Activated CD4-positive, alpha-beta T cell treated with anti-CD3 and anti-CD28 coated beads, Interleukin-2, amount 10 ng/mL, durations not matched to agents 7 days and 5 days (primary cell): Measurements from ENCODE around the gene CBY3. TPM values are rescaled to one million over a fixed set of nuclear protein-coding genes. Genes with fewer than 3 reads are reported as not detected.

Source experiments
- CTCF ChIA-PET: fragments of 350-600 bp; sonication (Branson Sonifier 250); formaldehyde crosslinking; loops from one replicate; lab custom pipeline; 2021; ENCODE audit warnings: antibody characterized with exemption; lab: Charles Lee
- POLR2A ChIA-PET: fragments of 350-600 bp; sonication (Branson Sonifier 250); formaldehyde crosslinking; loops from one replicate; lab custom pipeline; 2021; ENCODE audit warnings: antibody characterized with exemption; lab: Charles Lee
- DNase-seq: peaks from one replicate; pipeline ENCODE4 v3.0.0-alpha.2; 2020
- H3K27ac Mint-ChIP-seq: one replicate; pipeline ENCODE4 v1.8.0; 2021; ENCODE audit warnings: mild to moderate bottlenecking, moderate library complexity, mixed read lengths
- H3K27me3 Mint-ChIP-seq: one replicate; pipeline ENCODE4 v1.8.0; 2021; ENCODE audit warnings: mixed read lengths
- H3K36me3 Mint-ChIP-seq: one replicate; pipeline ENCODE4 v1.8.0; 2021; ENCODE audit warnings: low read depth, mixed read lengths
- H3K4me1 Mint-ChIP-seq: one replicate; pipeline ENCODE4 v1.8.0; 2021; ENCODE audit warnings: mixed read lengths
- H3K4me3 Mint-ChIP-seq: one replicate; pipeline ENCODE4 v1.8.0; 2021; ENCODE audit warnings: mild to moderate bottlenecking, moderate library complexity, mixed read lengths
- H3K9me3 Mint-ChIP-seq: one replicate; pipeline ENCODE4 v1.8.0; 2021; ENCODE audit warnings: mixed read lengths
- total RNA-seq, 2 experiments: library from RNA; stranded (reverse); gene quantifications; one replicate each; pipeline ENCODE4 v1.2.3, GENCODE V29; 2021

Gene CBY3
- under 1 TPM; 0.35 to 0.44 TPM for total RNA-seq

DNA sequence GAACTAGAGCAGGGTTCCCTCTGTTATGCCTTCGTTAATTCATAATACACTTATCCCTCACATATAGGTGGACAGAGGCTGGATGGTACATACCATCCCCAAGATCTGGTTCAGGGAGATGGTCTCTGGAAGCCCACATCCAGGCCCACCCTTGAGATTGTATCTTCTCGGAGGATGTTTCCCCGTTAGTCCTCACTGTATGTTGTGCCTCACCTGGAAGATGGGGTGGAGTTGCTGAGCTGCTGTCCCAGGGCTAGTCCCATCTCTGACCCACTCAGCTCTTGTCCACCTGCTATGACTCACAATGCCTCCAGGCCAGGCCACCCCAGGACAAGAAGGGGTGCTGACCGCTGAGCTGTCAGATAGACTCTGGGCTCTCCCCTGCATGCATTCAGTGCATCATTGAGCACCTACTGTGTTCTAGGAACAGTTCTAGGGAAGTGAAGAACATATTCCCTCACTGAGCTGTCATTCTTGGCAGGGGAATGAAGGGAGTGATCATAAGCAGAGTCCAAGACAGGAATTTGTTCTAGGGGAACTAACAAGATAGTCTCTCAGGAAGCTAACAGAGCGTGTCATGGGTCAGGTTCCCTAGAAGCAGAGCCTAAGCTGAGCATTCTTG, at the start of gene CBY3:
CBY3 (minus strand) TSS at position 255 of the 622 bp plus-strand sequence; CDS start at position 139, 116 bp downstream.
- no peaks in the 10 kb centered on the region for H3K27me3 Mint-ChIP-seq
- peaks cover 35% of the 10 kb centered on the region for H3K4me1 Mint-ChIP-seq
- peak within 1 kb of the TSS; percentile 80 for H3K27ac Mint-ChIP-seq
- H3K9me3 Mint-ChIP-seq: no peaks in the 10 kb centered on the region
- peaks cover 22% of the 10 kb centered on the region for H3K36me3 Mint-ChIP-seq
- DNase-seq: no peak
- CTCF ChIA-PET: interaction anchor here (0.6 to 5.1 kb wide), 4 partner anchors 10 to 24 kb away, joined by 3 to 31 read pairs (median 15); no protein-coding TSS in a partner anchor
- POLR2A ChIA-PET: interaction anchor here (0.6 kb wide), 1 partner anchor 24 kb away, joined by 4 read pairs; no protein-coding TSS in a partner anchor
- H3K4me3 Mint-ChIP-seq: peak within 1 kb of the TSS; percentile 35

DNA sequence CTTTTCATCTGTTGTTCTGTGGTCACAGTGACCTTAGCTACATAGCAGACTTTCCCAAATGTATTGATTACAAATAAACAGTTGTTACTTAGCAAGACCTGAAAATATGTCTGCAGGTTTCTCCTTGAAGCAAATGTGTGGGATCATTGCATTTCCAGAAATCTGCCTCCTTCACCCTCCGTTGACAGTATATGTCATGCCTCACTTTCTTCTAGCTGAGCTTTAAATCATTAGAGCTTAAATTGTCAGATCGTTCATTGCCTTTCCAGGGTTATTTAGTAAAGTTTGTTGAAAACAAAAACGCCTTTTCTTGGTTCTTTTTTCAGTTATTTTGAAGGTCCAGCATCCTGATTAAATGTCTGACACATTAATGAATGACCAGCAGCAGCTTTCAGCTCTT, 49.5 kb upstream of the CBY3 start:
- Mint-ChIP-seq H3K9me3 (no peaks in the 10 kb centered on the region), H3K36me3 (peaks cover 46% of the 10 kb centered on the region), H3K27me3 (no peaks in the 10 kb centered on the region), H3K4me1 (peaks cover 25% of the 10 kb centered on the region), H3K27ac (peak overlapping the region; percentile 67), H3K4me3 (no peak overlapping the region)
- no peak for DNase-seq
- CTCF ChIA-PET: interaction anchor here (0.8 to 2.1 kb wide), 2 partner anchors 10 to 24 kb away, joined by 3 to 7 read pairs; no protein-coding TSS in a partner anchor
- POLR2A ChIA-PET: no interaction called here

DNA sequence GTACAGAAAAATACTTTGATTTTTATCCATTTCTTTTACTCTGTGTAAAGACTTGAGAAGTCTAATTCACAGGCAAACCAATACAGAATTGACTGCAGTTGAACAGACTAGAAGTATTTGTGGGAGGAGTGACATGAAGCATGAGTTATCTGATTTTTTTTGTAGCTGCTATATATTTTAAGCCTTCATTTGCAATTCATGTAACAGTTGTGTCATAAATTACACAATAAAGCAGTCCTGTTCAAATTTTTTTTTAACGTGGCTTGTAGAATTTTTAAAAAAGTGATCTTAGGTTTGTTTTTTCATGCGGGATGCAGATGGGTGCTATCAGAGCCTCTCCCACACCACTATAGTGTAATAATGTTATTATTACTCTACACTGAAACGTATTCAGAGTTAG, 48.9 kb upstream of the CBY3 start:
- no peaks in the 10 kb centered on the region for H3K27me3 Mint-ChIP-seq
- POLR2A ChIA-PET: no interaction called here
- H3K4me1 Mint-ChIP-seq: peaks cover 23% of the 10 kb centered on the region
- H3K9me3 Mint-ChIP-seq: no peaks in the 10 kb centered on the region
- CTCF ChIA-PET: interaction anchor here (0.8 to 2.1 kb wide), 3 partner anchors 11 to 25 kb away, joined by 3 to 7 read pairs (median 3); no protein-coding TSS in a partner anchor
- peaks cover 46% of the 10 kb centered on the region for H3K36me3 Mint-ChIP-seq
- no peak overlapping the region for H3K27ac Mint-ChIP-seq
- no peak overlapping the region for H3K4me3 Mint-ChIP-seq
- DNase-seq: no peak

DNA sequence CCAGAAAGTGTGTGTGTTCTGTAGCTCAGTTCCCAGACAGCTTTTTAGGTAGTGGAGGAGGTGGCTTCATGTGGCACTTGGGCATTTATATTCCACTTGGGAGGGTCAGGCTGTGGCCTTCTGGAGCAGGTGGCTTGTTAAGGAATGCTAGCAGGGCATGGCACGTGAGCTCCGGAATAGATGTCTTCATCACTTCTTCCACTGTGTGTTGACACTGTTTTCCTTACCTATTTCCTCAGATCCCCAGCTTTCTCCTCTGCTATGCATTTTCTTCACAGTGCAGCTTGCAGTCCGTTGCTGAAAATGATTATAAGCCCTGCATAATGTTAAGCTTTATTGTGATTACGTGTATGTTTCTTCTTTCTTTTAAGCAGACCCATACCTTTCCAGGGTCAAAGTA, 48.5 kb upstream of the CBY3 start:
- peaks cover 47% of the 10 kb centered on the region for H3K36me3 Mint-ChIP-seq
- POLR2A ChIA-PET: no interaction called here
- H3K4me1 Mint-ChIP-seq: peaks cover 19% of the 10 kb centered on the region
- H3K27ac Mint-ChIP-seq: no peak overlapping the region
- CTCF ChIA-PET: interaction anchor here (0.6 to 2.1 kb wide), 3 partner anchors 11 to 67 kb away, joined by 3 to 7 read pairs (median 3); no protein-coding TSS in a partner anchor
- H3K4me3 Mint-ChIP-seq: no peak overlapping the region
- H3K9me3 Mint-ChIP-seq: no peaks in the 10 kb centered on the region
- no peak for DNase-seq
- no peaks in the 10 kb centered on the region for H3K27me3 Mint-ChIP-seq

DNA sequence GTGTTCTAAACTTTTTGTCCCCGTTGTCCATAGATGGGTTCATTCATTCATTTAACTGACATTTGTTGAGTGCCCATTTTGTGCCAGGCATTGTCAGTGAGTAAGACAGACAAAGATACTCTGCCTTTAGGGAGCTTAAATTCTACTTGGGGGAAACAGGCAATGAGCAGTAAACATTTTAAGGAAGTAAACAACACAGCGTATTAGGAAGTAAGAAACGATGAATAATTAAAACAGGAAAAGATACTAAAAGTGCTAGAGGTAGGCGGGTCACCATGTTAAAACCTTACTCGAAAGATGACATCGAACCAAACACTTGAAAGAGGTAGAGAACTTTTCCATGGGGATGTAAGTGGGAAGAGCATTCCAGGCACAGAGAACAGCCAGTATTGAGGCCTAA, 46.3 kb upstream of the CBY3 start:
- H3K27ac Mint-ChIP-seq: no peak overlapping the region
- POLR2A ChIA-PET: no interaction called here

DNA sequence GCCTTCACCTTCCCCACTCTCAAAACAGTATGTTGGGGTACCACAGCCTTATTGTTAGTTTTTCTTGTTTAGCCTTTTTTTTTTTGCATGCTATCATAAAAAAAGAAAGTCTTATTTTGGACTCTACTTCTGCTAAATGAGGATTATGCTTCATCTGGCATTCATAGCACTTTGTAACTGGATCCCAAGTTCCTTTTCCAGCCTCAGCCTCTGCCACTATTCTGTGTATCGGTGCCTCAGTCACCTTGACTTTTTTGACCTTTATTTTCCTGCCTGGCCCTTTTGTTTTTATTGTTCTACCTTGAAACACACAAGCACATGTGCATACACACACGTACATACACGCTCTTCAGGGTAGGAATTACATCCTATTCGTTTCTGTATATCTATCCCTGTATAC, 43.3 kb upstream of the CBY3 start:
- POLR2A ChIA-PET: no interaction called here
- no peak for DNase-seq
- Mint-ChIP-seq H3K4me1 (peaks cover 3% of the 10 kb centered on the region), H3K9me3 (no peaks in the 10 kb centered on the region), H3K36me3 (peaks cover 58% of the 10 kb centered on the region), H3K27ac (no peak overlapping the region), H3K27me3 (no peaks in the 10 kb centered on the region), H3K4me3 (no peak overlapping the region)
- CTCF ChIA-PET: interaction anchor here (0.7 kb wide), 1 partner anchor 120 kb away, joined by 4 read pairs; no protein-coding TSS in a partner anchor

More for the DNA sequence above, 46.3 kb upstream of the CBY3 start:
- DNase-seq: no peak
- Mint-ChIP-seq H3K4me1 (peaks cover 19% of the 10 kb centered on the region), H3K36me3 (peaks cover 63% of the 10 kb centered on the region), H3K9me3 (no peaks in the 10 kb centered on the region), H3K27me3 (no peaks in the 10 kb centered on the region), H3K4me3 (no peak overlapping the region)
- CTCF ChIA-PET: interaction anchor here (1.1 kb wide), 1 partner anchor 75 kb away, joined by 3 read pairs; no protein-coding TSS in a partner anchor

DNA sequence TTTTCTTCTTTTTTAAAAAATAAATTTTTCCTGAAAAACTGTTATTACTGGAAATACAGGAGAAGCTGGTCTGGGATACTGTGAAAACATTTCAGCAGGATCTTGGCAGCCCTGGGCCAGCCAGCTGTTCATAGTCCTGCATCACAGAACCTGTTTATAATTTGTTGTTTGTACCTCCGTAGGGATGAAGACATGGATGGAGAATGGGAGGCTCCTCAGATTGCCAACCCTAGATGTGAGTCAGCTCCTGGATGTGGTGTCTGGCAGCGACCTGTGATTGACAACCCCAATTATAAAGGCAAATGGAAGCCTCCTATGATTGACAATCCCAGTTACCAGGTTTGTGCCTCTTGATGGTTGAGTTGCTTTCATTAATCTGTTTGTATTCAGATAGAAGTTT, 39.4 kb upstream of the CBY3 start:
- DNase-seq: no peak
- Mint-ChIP-seq H3K9me3 (no peaks in the 10 kb centered on the region), H3K4me1 (peaks cover 18% of the 10 kb centered on the region), H3K27me3 (no peaks in the 10 kb centered on the region), H3K4me3 (no peak overlapping the region), H3K27ac (no peak overlapping the region), H3K36me3 (peaks cover 66% of the 10 kb centered on the region)
- ChIA-PET POLR2A (no interaction called here), CTCF (interaction anchor here (0.5 to 0.9 kb wide), 2 partner anchors 33 to 366 kb away, joined by 3 read pairs; no protein-coding TSS in a partner anchor)

DNA sequence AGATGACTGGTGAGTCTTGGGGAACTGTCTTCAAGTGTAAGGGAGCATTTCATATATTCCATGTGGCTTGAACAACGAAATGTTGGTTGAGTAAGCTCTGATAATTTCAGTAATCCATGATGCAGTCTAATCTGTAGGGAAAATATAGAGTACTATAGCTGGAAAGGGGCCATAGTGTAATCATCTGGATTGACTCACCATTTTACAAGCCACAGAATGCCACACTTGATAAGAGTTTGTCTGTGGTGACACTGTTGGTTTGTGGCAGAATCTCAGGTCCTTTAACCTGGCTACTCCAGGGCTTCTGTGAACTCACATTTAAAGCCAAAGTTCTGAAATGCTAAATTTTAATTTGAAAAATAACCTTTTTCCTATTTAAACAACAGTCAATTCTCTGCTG, 35.5 kb upstream of the CBY3 start:
- peaks cover 15% of the 10 kb centered on the region for H3K4me1 Mint-ChIP-seq
- H3K27me3 Mint-ChIP-seq: no peaks in the 10 kb centered on the region
- no peak overlapping the region for H3K27ac Mint-ChIP-seq
- POLR2A ChIA-PET: interaction anchor here (0.6 kb wide), 1 partner anchor 94 kb away, joined by 4 read pairs; no protein-coding TSS in a partner anchor
- DNase-seq: no peak
- no peak overlapping the region for H3K4me3 Mint-ChIP-seq
- H3K36me3 Mint-ChIP-seq: peaks cover 53% of the 10 kb centered on the region
- CTCF ChIA-PET: interaction anchor here (1.1 to 1.6 kb wide), 2 partner anchors 13 kb away, joined by 3 to 4 read pairs; no protein-coding TSS in a partner anchor
- H3K9me3 Mint-ChIP-seq: no peaks in the 10 kb centered on the region

DNA sequence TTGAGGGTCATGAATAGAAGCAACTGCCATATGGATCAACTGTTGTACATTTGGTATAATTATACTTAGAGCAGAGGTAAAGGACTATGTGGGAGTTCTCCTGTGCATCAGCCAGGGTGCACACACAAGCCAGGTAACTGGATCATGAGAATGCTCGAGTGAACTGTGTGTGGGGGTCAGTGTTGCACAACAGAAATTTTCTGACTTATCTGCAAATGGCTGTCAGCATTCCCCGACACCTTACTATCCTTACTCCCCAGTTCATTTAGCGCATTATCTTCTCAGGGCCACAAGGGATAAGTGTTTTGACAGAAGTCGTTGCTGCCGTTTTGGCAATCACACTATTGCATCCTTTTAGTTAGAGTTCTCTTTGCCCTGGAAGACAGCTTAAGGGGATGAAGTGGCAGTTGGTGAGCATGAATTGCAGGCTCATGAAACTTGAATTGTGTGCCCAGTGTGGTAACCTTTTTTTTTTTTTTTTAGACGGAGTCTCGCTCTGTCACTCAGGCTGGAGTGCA, 19.6 kb upstream of the CBY3 start:
- ChIA-PET CTCF (interaction anchor here (0.7 to 1.1 kb wide), 2 partner anchors 12 to 178 kb away, joined by 3 read pairs; no protein-coding TSS in a partner anchor), POLR2A (no interaction called here)
- Mint-ChIP-seq H3K4me3 (peak overlapping the region; percentile 99), H3K9me3 (no peaks in the 10 kb centered on the region), H3K4me1 (peaks cover 53% of the 10 kb centered on the region), H3K36me3 (peaks cover 34% of the 10 kb centered on the region), H3K27ac (peak overlapping the region; percentile 100), H3K27me3 (no peaks in the 10 kb centered on the region)
- no peak for DNase-seq

DNA sequence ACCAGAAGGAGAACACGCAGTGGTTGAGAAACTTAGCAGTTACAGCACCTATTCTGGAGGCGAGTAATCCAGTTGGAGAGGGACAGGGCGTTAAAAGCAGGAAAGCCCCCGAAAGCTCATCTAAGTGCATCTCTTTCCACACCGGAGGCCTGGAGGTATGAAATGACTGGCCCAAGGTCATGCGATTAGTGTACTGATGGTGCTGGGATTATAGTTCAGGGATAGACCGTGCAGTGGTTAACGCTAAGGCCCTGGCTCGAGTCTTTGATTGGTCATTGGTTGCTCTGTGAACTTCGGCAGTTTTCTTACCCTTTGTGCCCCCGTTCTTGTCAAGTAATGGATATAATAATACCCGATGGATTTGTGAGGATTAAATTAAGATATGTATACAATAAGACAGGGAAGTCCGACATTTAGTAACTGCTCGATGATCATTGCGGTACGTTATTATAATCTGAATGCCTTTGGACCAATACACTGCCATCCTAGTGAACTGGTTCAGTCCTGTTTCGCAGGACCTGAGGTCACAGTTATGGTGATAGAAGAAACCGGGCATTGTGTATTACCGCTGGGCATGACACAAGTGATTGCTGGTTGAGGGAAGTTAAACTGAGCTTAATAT, 18.9 kb upstream of the CBY3 start:
- peak; percentile 27 for DNase-seq
- Mint-ChIP-seq H3K4me3 (peak overlapping the region; percentile 99), H3K36me3 (peaks cover 31% of the 10 kb centered on the region)

DNA sequence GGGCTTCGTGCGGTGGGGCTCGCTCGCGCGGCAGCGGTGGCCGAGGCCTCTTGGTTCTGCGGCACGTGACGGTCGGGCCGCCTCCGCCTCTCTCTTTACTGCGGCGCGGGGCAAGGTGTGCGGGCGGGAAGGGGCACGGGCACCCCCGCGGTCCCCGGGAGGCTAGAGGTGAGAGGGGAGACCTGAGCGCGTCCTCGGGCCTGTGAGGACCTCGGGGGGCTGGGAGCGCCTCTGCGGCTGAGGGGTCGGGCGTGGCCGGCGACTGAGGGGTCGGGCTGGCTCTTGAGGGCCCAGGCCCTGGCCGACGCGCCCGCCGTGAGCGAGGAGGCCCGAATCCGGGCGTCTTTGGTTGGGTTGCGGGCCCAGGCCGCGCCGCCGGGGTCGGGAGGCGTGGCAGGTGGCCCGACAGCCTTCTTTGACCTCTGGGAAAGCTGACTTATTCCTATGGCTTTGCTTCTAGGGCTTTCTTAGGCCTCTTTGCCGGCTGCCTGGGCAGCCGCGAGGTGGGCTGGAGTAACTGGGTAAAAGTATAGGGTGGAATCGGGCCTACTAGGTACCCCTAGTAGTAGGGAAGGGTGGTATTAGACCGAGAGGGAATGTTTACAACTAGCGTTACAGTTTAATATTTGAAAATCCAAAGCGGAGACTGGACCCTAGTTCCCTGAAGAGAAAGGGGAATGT, 18.2 kb upstream of the CBY3 start, which contains the start of gene CANX:
CANX (plus strand) TSS at position 33 of the 681 bp plus-strand sequence. CDS start 6,715 bp downstream, outside the sequence.
- H3K9me3 Mint-ChIP-seq: no peaks in the 10 kb centered on the region
- H3K27ac Mint-ChIP-seq: peak within 1 kb of the TSS; percentile 100
- H3K4me1 Mint-ChIP-seq: peaks cover 53% of the 10 kb centered on the region
- DNase-seq: no peak
- CTCF ChIA-PET: interaction anchor here (0.6 to 1.1 kb wide), 2 partner anchors 17 to 135 kb away, joined by 3 to 4 read pairs; no protein-coding TSS in a partner anchor
- peaks cover 32% of the 10 kb centered on the region for H3K36me3 Mint-ChIP-seq
- H3K4me3 Mint-ChIP-seq: peak within 1 kb of the TSS; percentile 99
- POLR2A ChIA-PET: interaction anchor here (1.1 kb wide), 1 partner anchor 76 kb away, joined by 5 read pairs; the partner anchor contains the start of gene HNRNPH1
- no peaks in the 10 kb centered on the region for H3K27me3 Mint-ChIP-seq

More for the DNA sequence above, 18.9 kb upstream of the CBY3 start:
- Mint-ChIP-seq H3K27ac (peak overlapping the region; percentile 100), H3K4me1 (peaks cover 49% of the 10 kb centered on the region), H3K27me3 (no peaks in the 10 kb centered on the region), H3K9me3 (no peaks in the 10 kb centered on the region)
- CTCF ChIA-PET: interaction anchor here (0.6 to 1.1 kb wide), 4 partner anchors 11 to 135 kb away, joined by 3 to 4 read pairs (median 3); no protein-coding TSS in a partner anchor
- POLR2A ChIA-PET: interaction anchor here (1.1 kb wide), 1 partner anchor 76 kb away, joined by 5 read pairs; the partner anchor contains the start of gene HNRNPH1
